Urothelium cell line (cell line): ENCODE data around the gene METTL3.

Experiments used
- DNase-seq: peaks from one replicate; pipeline ENCODE4 v3.0.0; 2011; ENCODE audit warnings: low spot score, mixed read lengths
- FAIRE-seq: peaks from 2 replicates; lab custom pipeline; 2011; peaks lifted over from hg19 to GRCh38; lab: Jason Lieb, UNC

Gene METTL3

DNA sequence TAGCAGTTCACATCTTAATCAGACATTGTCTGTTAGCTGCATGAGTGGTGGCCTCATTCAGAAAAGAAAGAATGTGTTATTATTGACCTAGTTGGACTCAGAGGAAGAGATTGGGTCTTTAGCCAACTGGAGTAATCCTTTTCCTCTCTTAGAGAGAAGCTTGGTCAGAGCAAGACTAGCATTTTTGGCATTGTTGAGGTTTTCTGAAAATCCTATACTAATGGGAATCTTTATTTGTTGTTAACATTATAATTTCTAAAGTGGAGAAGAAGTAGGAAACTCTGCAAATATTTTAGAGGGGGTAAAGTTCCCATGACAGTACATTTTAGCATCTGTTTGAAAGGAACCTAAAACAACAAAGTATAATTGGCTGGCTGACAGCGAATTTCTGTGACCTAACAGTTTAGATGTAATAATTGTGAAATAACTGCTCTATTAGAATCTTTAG is 24.5 kb downstream of the METTL3 start:
- FAIRE-seq: no peak
- DNase-seq: no peak

DNA sequence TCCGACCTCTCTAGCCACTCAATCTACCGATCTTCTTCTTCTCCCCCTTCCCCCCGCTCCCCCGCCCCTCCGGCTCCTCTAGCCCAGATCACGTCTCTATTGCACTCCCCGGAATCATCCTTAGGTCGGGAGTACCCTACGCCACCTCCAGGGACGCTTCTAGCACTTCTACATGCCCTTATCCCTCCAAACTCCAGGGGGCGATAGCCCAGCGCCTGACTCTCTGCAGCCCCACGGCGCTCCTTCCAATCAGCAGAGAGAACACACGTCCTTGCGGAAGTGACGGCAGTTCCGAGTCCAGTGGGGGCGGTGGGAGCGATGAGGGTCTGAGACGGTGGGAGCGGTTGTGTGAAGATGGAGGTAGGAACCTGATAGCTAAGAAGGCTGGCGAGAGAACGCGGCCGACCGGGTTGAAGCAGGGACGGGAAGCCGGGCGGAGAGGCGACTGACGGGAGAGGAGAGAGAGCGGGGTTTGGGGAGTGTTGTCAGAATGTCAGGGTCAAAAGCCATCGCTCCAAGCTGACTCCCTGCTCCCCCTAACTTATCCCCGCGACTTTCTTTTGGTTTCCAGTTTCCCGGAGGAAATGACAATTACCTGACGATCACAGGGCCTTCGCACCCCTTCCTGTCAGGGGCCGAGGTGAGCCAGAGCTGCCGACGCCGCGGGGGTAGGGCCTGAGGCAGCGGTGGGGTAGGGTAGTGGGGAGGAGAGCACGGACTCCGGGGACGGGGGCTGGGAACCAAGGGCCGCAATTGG is 34.0 kb downstream of the METTL3 start, which contains the start of the genes RAB2B and TOX4:
RAB2B (minus strand) TSS at position 35 of the 757 bp plus-strand sequence. CDS start 87 bp downstream, outside the sequence.
TOX4 (plus strand) TSS at position 271 of the 757 bp plus-strand sequence; CDS start at position 355, 84 bp downstream.
- peak; percentile 13 for FAIRE-seq
- DNase-seq: peak; percentile 96

DNA sequence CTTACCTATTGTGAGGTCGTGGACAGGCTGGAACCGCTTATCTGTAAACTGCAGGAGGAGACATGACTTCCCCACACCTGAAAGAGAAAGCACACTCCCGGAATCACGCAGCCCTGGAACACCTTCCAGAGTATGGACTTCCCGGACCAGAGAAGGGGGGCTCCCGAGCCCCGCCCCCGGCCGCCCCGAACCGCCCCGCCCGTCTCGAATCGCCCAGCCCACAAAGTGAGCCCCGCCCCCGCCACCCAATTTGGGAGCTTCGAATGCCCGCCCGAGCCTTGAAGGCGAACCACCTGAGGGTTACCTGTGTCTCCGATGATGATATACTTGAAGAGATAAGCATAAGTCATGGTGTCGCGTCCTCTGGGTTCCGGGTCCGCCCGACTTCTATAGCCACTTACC is 34.6 kb downstream of the METTL3 start:
- FAIRE-seq (no peak), DNase-seq (peak; percentile 85)

DNA sequence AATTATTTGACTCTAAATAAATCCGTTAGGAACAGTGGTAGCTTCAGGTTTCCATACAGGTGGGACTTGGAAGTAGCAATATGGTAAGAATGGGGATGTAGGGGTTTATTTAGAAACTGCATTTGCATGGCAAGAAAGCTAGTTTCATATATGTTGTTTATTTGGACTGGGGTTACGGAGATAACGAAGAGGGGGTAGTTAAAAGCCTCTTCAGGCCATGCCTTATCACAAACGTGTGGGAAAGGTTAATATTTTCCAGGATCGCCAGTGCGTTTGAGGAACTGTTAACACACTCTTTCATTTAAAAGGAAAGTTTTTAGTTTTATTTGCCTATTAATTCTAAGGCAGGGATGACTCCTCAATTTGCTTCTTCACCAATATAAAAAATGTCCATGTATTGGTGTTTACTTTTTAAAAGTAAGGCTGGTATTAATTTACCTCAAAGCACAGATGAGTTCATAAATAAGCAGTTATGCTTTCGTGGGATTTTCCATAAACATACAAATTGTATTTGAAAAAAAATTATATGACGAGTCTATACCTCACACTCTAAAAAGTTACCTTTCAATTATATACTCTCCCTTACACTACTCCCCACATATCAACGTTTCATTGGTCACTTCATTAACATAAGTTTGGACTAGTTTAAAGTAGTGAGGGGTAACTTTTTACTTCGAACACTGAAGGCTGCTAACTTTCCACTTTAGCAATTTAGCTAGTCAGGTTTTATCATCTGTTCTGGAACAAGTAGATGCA is 35.2 kb downstream of the METTL3 start:
- FAIRE-seq (no peak), DNase-seq (no peak)

DNA sequence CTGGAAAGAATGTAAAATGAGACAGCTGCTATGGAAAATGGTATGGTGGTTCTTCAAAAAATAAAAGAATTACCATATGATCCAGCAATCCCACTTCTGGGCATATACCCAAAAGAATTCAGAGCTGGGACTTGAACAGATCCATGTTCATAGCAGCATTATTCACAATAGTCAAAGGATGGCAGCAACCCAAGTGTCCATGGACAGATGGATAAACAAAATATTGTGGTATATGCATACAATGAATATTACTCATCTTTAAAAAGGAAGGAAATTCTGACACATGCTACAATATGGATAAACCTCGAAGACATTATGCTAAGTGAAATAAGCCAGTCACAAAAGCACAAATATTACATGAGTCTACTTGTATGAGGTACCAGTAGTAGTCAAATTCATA is 43.5 kb downstream of the METTL3 start:
- FAIRE-seq (no peak), DNase-seq (no peak)

DNA sequence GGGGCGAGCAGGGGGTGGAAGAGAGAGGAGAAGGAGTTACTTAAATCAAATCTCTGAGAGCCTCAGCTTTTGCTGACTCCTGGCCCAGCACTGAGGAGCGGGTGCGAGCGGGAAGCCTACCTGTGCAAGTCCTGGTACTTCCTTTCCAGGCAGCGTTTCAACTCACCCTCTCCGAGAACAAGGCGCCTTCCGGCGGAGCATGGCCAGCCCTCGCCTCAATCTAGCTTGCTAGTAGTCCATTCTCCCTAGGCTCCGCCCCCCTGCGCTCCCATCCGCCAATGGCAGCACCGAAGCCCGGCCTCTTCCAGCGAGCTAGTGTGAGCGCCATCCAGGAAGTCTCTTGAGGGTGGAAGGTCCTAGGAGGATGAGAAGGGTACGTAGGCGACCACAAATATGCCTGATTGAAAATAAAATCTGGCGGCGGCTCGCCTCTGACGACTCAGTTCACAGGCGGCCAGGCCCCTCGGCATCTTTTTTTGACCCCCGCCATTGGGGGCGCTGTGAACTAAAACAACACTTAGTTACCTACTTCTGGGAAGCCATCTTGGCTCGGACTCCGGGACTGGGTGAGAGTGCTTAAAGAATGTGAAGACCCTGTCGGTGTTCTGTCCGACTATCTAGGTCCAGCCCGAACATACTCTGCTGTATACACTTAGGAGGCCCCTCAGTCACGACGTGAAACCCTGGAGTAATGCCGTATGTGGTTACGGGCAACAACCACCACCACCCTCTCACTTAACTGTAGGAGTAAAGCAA is 55.0 kb downstream of the METTL3 start, which contains the start of gene CHD8:
CHD8 (minus strand) TSS at position 212 of the 756 bp plus-strand sequence. CDS start 24,480 bp downstream, outside the sequence.
- DNase-seq (peak; percentile 99), FAIRE-seq (peak; percentile 73)

DNA sequence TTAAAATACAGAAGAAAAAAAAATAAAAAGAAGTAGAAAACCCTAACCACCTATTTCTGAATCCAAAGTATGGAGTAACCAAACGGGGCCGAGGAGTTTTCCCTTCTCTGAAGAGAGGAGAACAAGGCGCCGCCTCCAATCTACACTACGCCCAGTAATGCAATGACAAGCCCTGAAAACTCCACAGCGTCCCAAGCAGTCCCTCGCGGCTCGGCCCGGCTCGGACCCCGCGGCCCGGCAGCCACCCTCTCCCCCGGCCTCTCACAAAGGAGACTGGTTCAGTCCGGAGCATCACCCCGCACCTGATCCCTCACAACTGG is 55.6 kb downstream of the METTL3 start:
- no peak for DNase-seq
- FAIRE-seq: no peak

DNA sequence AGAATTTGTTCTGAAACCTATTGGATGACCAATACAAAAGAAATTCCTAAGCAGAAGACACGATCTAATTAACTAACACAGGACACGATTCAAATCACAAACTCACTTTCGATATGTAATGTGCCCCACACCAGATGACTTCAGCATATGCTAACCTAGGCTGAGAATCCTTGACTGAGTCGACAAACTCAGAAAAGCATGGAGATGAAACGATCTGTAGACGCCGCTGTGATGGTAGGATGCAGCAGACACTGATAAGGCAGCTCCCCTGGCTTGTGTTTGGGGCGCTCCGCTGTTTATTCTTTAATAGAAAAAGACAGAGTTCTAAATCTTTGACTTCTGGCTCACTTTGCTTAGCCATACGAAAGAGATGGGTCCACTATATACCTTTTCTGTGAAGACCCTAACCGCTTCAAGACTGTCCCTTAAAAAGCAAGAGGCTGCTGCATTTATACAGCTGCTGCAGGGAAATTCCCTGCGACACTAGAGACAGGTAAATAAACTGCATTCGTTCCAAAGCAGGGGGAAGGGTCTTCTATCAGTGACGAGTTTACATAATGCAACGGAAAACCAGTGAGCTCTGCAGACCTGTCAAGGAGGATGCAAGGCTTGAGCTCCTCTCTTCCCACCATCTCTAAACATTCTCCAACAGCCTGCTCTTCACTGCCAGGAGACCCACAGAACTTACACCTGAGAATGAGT is 56.1 kb downstream of the METTL3 start:
- FAIRE-seq: no peak
- no peak for DNase-seq

DNA sequence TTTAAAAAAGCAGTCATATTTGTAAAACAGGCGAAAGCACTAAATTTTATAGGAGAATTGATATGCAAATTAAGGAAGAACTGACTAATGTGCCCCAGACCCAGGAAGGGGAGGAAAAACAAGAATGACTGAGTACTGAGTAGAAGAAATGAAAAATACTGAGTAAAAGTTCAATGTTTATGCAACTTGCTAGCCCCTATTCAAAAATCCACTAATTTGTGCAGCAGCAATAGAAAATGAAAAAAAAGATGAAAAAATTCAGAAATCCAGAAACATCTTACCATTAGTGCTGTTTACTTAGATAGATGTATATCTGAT is 61.3 kb downstream of the METTL3 start:
- FAIRE-seq (no peak), DNase-seq (no peak)
